Measurements from ENCODE around the gene TSBP1. TPM values are rescaled to one million over a fixed set of nuclear protein-coding genes. Genes with fewer than 3 reads are reported as not detected.
"Not testable (repeated sequence)": the region's sequence is repeated elsewhere in the genome, so short reads cannot be mapped to it uniquely, and the experiment has no call there.

TSBP1 gene
- total and polyA plus RNA-seq, 2 of the 8 experiments (the other 6 are each of a cell fraction or from before 2014, with no cell fraction given), result not detected

DNA sequence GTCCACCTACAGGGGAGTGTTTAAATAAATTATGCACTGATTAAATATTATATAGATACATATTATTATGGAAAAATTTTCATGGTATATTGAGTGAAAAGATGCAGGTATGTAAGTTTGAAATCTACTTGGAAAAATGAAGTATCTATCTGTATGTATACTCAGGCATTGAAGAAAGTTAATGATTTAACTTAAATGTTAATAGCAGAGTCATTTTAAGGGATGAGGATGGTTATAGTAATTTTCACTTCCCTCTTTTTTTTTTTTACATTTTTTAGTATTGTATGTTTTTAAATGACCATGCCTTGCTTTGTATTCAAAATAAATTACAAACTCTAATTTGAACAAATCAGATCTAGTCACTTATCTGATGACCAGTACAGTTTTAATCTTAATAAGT, 104.7 kb downstream of the TSBP1 start (continued):
- TF ChIP-seq, protein P1, sequence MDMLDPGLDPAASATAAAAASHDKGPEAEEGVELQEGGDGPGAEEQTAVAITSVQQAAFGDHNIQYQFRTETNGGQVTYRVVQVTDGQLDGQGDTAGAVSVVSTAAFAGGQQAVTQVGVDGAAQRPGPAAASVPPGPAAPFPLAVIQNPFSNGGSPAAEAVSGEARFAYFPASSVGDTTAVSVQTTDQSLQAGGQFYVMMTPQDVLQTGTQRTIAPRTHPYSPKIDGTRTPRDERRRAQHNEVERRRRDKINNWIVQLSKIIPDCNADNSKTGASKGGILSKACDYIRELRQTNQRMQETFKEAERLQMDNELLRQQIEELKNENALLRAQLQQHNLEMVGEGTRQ (IDR thresholded peaks at IDR 0.05; ENCODE audit: low read length), result no peak
- no peak for TF ChIP-seq KDM1A (IDR thresholded peaks at IDR 0.05; ENCODE audit: borderline replicate concordance, low read length)

DNA sequence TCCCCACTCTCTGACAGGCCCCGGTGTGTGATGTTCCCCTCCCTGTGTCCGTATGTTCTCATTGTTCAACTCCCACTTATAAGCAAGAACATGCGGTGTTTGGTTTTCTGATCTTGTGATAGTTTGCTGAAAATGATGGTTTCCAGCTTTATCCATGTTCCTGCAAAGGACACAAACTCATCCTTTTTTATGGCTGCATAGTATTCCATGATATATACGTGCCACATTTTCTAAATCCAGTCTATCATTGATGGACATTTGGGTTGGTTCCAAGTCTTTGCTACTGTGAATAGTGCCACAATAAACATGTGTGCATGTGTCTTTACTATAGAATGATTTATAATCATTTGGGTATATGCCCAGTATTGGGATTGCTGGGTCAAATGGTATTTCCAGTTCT, 114.4 kb downstream of the TSBP1 start:
- WGBS, 2 experiments (ENCODE audit: extremely low coverage in 1 of 2, insufficient coverage in 1 of 2, insufficient read length in 1 of 2, insufficient replicate concordance in 2 of 2, low coverage in 1 of 2, low lambda C conversion rate in 2 of 2, missing lambda C conversion rate in 1 of 2), result 85% methylated on average over 4 of the region's 4 CpGs; no CpG with 5 or more reads in 1 of the 2 experiments
- H3K79me1 ChIP-seq (ENCODE audit: low read depth, low read length); H4K20me1 ChIP-seq (replicated peaks in 1 of 2; ENCODE audit: control insufficient read depth in 1 of 2, insufficient read depth in 2 of 2, low read length in 2 of 2); H2AK5ac ChIP-seq (ENCODE audit: low read depth, low read length); H3K9ac ChIP-seq (replicated peaks in 1 of 4; ENCODE audit: extremely low read depth in 1 of 4, low read depth in 3 of 4, low read length in 3 of 4); H3K18ac ChIP-seq (ENCODE audit: extremely low read depth, low read length); H3K4me1 ChIP-seq (replicated peaks in 1 of 4; ENCODE audit: control insufficient read depth in 3 of 4, insufficient read depth in 4 of 4, low read length in 3 of 4); H2BK20ac ChIP-seq (ENCODE audit: low read length); H3K9me3 ChIP-seq (ENCODE audit: insufficient read depth in 2 of 2, low read depth in 1 of 2, low read length in 1 of 2); H2BK120ac ChIP-seq (replicated peaks; ENCODE audit: low read depth, low read length); H2BK15ac ChIP-seq (ENCODE audit: low read length); H3K23me2 ChIP-seq (ENCODE audit: low read depth, low read length); H4K5ac ChIP-seq (ENCODE audit: insufficient read length, low read depth, low read length); POLR2A ChIA-PET (ENCODE audit: partially characterized antibody); H4K8ac ChIP-seq (ENCODE audit: extremely low read depth, insufficient read depth, low read length); H3K27me3 ChIP-seq (replicated peaks in 1 of 4; ENCODE audit: control insufficient read depth in 3 of 4, extremely low read depth in 1 of 4, insufficient read depth in 3 of 4, low read length in 3 of 4); H2BK12ac ChIP-seq (ENCODE audit: low read depth, low read length); H3K4ac ChIP-seq (replicated peaks; ENCODE audit: insufficient read length, low read depth, low read length); H3K4me3 ChIP-seq (ENCODE audit: extremely low read depth in 1 of 4, insufficient read depth in 2 of 4, low read depth in 3 of 4, low read length in 4 of 4); H2BK5ac ChIP-seq (ENCODE audit: low read depth, low read length); H3K4me2 ChIP-seq (ENCODE audit: insufficient read depth in 1 of 2, low read depth in 2 of 2, low read length in 2 of 2); FAIRE-seq; H3K79me2 ChIP-seq (ENCODE audit: control insufficient read depth in 1 of 2, insufficient read depth in 2 of 2, low read length in 2 of 2); H3K23ac ChIP-seq (ENCODE audit: insufficient read length); H3K14ac ChIP-seq (ENCODE audit: insufficient read length); DNase-seq (ENCODE audit: low read depth in 1 of 2, low spot score in 2 of 2); H3K56ac ChIP-seq (replicated peaks; ENCODE audit: insufficient read length, low read depth, low read length); H3K27ac ChIP-seq (ENCODE audit: low read depth, low read length); H2AFZ ChIP-seq (ENCODE audit: low read length); H3K36me3 ChIP-seq (ENCODE audit: control insufficient read depth in 2 of 4, insufficient read depth in 4 of 4, low read length in 3 of 4); H4K91ac ChIP-seq (replicated peaks; ENCODE audit: insufficient read length, low read length): not testable (repeated sequence)
- CTCF ChIA-PET (ENCODE audit: partially characterized antibody), result interaction anchor here (0.8 to 3.9 kb wide), 3 partner anchors 12 to 156 kb away, joined by 3 to 33 read pairs (median 18); no protein-coding TSS in a partner anchor
